Measurements from ENCODE around the gene TEAD1.

- TF ChIP-seq CTCF (IDR thresholded peaks at IDR 0.05) = no peak
- no peak for TF ChIP-seq POLR2A (IDR thresholded peaks at IDR 0.05)
Measured at GRCh38 chr11:12822392-12823022, 148.3 kb downstream of the TEAD1 start.
